GM21529 (cell line): ENCODE data around the gene ELFN2.
"Not testable (repeated sequence)": the region's sequence is repeated elsewhere in the genome, so short reads cannot be mapped to it uniquely, and the experiment has no call there.

Experiments
- ATAC-seq: cut with Tn5 transposase; IDR thresholded peaks from one replicate; pipeline ENCODE4 v1.9.1; 2021; ENCODE audit not compliant: unreplicated experiment

The ELFN2 gene

GRCh38 chr22:37427135-37427710, at the start of gene ELFN2:
Gene ELFN2 (minus strand): TSS chr22:37427479. CDS start chr22:37375534, 51,945 bp downstream.
- ATAC-seq: no peak

DNA sequence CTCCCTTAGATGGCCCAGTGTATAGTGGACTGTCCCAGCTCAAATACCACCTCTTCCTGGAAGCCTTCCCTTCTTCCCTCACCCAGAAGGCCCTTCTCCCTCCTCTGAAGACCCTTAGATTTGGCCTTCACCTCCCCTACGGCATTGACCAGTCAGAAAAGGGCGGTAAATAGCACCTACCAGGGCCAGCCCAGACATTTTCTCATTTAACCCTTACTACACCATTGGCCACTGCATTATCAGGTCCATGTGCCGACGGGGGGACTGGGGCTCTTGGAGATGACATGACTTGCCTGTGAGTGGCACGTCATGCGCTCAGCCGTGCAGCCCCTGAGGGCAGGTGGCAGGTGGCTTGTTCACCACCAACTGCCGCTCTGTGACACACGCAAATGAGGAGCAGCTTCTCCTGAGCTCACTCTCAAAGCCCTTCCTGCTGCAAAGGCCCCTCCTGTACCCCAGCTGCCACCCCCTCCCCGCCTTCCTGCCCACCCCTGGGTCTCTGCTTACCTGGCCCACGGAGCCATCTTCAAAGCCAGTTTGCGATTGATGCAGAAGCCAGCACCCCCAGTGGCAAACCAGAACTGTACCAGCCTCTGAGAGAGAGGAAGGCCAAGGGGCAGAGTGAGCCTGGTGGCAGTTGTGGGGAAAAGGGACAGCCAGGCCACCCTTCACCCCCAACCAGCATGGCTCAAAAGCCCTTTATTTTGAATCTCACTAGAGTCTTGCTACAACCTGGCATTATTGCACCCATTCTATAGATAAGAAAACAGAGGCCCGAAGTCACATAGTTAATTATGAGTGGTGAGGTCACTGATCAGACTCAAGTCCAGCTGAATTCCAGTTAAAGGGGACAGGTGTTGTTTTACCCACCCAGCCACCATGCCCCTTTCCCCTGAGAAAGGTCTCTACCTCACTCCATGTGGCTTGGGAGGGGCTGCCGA, 49.4 kb upstream of the ELFN2 start:
- ATAC-seq: no peak

- ATAC-seq: no peak
These were observed 47.3 kb upstream of the ELFN2 start for GRCh38 chr22:37474447-37475090.

DNA sequence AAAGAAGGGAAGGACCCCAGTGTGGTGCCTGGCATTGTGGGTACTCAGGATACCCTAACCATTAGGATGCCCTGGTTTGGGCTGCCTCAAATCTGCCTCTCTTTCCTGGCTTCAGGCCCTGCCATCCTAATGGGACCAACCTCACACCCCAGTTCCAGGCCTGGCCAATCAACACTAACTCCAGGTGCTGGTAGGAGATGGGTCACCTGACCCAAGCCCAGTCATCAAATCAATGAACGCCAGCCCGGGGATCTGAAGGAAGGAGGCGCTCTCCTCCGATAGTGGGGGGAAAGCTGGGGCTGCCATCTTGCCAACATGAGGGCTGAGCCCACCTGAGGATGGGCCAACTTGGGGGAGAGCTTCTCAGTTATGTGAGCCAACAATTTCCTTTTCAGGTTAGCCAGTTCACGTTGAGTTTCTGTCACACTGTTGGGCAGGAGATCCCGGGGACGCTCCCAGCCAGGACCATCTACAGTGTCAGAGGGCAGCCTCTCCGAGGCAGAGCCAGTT, 46.2 kb upstream of the ELFN2 start:
- ATAC-seq: no peak

DNA sequence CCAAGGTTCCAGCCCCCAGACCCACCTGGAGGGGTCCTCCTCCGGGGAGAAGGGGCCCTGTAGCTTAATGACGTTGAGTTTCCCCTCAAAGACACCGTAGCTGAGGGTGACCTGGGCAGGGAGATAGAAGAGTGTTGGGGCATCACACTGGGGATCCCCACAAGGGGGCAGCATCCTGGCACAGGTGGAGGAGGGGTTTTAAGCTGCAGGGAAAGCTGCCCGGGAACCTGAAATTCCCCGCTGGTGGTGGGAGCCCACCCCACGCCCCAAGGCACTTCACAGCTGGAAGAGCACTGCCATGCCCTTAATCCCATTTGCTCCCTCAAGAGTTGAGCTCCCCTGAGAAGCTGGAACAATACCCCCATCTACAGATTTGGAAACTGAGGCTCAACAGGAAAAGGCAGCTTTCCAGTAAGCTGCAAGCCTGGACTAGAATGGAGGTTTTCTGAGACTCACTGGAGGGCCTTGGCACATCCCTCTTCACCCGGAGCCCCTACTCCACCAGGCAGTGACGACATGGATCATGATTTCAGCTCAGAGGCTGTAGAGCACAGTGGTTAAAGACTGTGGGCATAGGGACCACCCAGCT, 45.2 kb upstream of the ELFN2 start:
- ATAC-seq: no peak

GRCh38 chr22:37471727-37472417, 44.6 kb upstream of the ELFN2 start:
- no peak for ATAC-seq

GRCh38 chr22:37470087-37470445, 42.8 kb upstream of the ELFN2 start:
- ATAC-seq: no peak

- no peak for ATAC-seq
These were observed 42.3 kb upstream of the ELFN2 start for GRCh38 chr22:37469416-37470086.

GRCh38 chr22:37468201-37468695, 41.0 kb upstream of the ELFN2 start:
- not testable (repeated sequence) for ATAC-seq

DNA sequence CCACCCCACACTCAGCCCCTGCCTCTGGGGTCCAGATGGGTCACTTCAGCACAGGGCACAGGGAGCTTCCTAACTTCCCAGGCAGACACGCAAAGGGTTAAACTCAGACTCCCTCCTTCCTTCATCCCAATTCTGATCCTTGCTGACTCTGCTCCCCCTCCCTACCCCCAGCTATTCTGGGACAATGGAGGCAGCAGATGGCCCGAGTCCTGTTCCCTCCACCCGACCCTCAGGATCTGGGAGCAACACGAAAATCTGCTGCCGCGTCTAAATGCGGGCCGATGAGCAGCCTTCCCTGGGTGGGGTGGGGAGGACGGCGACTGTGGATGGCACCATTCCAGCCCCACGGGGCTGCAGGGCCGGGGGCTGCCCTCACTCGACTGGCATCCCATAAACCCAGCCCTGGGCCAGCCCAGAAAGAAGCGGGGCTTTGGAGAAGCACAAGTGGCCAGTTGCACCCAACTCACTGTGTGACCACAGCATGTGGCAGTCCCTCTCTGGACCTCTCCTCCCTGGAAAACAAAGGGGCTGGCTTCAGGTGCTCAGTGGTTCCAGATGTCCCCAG, 40.2 kb upstream of the ELFN2 start:
- ATAC-seq: no peak

GRCh38 chr22:37464181-37464580, 36.9 kb upstream of the ELFN2 start:
- ATAC-seq: no peak

DNA sequence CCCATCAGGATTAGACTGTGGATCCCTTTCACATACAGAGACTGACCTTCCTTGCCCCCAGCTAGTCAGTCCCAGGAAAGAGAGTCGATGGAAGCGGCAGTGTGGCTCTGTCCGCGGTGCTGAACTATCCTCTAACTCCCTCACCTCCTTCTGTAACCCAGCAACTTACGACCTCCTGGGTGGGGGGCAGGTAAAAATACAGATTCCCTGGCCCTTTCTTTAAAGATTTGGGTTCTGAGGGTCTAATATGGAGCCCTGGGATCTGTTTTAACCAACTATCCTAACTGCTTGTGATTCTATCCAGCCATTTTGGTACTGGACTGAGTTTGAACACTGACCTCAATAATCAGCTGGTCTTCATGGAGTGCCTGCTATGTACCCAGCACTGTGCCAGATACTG, 35.7 kb upstream of the ELFN2 start:
- ATAC-seq: no peak

DNA sequence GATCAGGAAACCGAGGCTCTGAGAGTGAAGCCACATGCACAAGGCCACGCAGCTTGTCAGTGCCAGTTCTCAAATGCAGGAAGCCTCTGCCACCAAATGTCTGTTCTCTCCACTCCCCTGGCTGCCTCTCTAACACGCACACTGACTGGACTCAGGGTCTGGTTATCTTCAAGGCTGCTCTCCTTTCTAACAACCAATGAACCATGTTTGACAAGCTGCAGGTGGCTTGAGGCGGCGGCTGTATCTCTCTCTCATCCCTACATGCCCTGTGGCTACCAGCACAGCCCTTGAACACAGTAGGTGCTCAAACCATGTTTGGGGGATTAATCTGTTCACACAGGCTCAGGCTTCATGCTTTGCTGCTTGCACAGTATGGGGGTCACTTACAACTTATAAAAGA, 35.2 kb upstream of the ELFN2 start:
- ATAC-seq: no peak

GRCh38 chr22:37461961-37462360, 34.7 kb upstream of the ELFN2 start:
- no peak for ATAC-seq

DNA sequence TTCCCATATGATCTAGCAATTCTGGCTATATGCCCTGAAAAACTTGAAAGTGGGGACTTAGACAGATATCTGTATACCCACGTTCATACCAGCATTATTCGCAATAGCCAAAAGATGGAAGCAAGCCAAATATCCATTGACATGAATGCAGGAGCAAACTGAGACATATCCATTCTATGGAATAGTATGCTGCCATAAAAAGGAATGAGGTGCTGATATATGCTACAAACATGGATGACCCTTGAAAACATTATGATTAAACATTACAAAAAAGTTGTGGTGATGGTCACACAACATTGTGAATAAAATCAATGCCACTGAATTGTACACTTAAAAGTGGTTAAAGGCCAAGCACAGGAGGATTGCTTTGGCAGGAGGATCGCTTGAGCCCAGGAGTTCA, 33.4 kb upstream of the ELFN2 start:
- ATAC-seq: no peak

- ATAC-seq: no peak
These were observed 31.9 kb upstream of the ELFN2 start for GRCh38 chr22:37459206-37459605.

DNA sequence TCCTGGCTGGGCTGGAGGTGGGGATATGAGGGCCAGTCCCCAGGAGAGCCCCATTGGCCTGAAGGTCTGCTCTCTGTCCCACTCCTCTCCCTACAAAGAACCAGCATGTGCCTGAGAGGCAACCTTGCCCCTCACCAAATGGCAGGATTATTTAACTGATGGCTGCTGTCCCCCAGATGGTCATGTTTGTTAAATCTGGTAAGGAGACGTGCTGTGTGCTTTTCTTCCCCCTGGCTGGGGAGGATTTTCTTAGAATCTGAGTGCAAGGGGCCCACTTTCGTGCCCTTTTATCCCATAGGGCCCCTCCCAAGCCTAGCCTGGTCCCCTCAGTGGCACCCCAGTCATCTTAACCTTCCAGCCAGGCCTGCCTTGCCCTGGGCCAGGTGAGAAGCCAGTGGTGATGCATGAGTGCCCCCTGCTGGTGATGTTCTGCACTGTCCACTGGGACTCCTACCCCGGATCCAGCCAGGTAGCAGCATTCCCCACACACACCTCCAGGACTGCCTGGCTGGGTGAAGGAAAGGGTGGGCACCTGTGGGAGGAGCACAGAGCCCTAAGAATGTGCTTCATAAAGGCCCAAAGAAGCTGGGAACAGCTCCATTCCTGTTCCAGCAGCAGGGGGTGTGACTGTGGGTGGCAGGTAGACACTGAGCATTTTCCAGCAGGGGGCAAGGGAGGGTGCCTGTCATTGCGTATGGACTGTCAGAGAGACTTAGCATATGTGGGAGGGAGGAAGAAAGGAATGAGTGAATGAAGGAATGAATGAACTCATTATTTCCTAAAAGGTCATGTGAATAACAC, 30.0 kb upstream of the ELFN2 start:
- no peak for ATAC-seq

- no peak for ATAC-seq
These were observed 29.1 kb upstream of the ELFN2 start for GRCh38 chr22:37456346-37456745.

DNA sequence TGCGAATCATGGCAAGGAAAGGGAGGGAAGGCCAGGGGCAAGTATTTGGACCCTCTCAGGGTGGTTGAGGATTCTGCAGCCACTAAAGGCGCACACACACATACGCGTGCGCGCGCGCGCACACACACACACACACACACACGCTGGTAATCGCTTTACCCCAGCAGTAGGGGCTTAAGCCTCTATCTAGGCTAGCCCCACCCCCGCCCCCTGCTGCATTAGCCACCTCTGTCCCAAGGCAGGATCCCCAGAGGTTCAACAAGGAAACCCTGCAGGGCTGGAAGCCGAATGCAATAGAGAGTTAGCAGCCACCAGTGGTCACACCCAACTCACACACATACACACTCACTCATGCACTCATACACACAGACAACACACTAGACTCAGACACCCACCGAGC, 28.6 kb upstream of the ELFN2 start:
- ATAC-seq: no peak
